ENCODE results near the gene RAB11FIP2.

Gene RAB11FIP2

GRCh38 chr10:117991701-117992100 lies 55.0 kb downstream of the RAB11FIP2 start:
- DNase-seq (ENCODE audit: extremely low spot score, insufficient read length, low read depth) (no peak), FAIRE-seq (no peak)

- FAIRE-seq (no peak), DNase-seq (ENCODE audit: extremely low spot score, insufficient read length, low read depth) (no peak)
Observed at GRCh38 chr10:117989962-117990361, 56.8 kb downstream of the RAB11FIP2 start.

- DNase-seq (ENCODE audit: extremely low spot score, insufficient read length, low read depth) (no peak), FAIRE-seq (no peak)
Observed at GRCh38 chr10:117988814-117989213, 57.9 kb downstream of the RAB11FIP2 start.

- FAIRE-seq: no peak
- DNase-seq (ENCODE audit: extremely low spot score, insufficient read length, low read depth): no peak
Observed at GRCh38 chr10:117987244-117987909, 59.4 kb downstream of the RAB11FIP2 start.

- FAIRE-seq: no peak
- DNase-seq (ENCODE audit: extremely low spot score, insufficient read length, low read depth): no peak
Observed at GRCh38 chr10:117983961-117984360, 62.8 kb downstream of the RAB11FIP2 start.

GRCh38 chr10:117980755-117981702 lies 65.7 kb downstream of the RAB11FIP2 start:
- no peak for DNase-seq (ENCODE audit: extremely low spot score, insufficient read length, low read depth)
- FAIRE-seq: no peak

- no peak for FAIRE-seq
Observed at GRCh38 chr10:117980216-117980615, 66.5 kb downstream of the RAB11FIP2 start.

GRCh38 chr10:117972168-117972837 lies 74.4 kb downstream of the RAB11FIP2 start:
- DNase-seq (ENCODE audit: extremely low spot score, insufficient read length, low read depth) (no peak), FAIRE-seq (no peak)

More at GRCh38 chr10:117980216-117980615, 66.5 kb downstream of the RAB11FIP2 start:
- no peak for DNase-seq (ENCODE audit: extremely low spot score, insufficient read length, low read depth)

GRCh38 chr10:117970962-117971361 lies 75.8 kb downstream of the RAB11FIP2 start:
- FAIRE-seq (no peak), DNase-seq (ENCODE audit: extremely low spot score, insufficient read length, low read depth) (no peak)

- FAIRE-seq (no peak), DNase-seq (ENCODE audit: extremely low spot score, insufficient read length, low read depth) (no peak)
Observed at GRCh38 chr10:117969592-117969991, 77.1 kb downstream of the RAB11FIP2 start.

- DNase-seq (ENCODE audit: extremely low spot score, insufficient read length, low read depth): no peak
- no peak for FAIRE-seq
Observed at GRCh38 chr10:117968354-117969182, 78.2 kb downstream of the RAB11FIP2 start.

- FAIRE-seq (no peak), DNase-seq (ENCODE audit: extremely low spot score, insufficient read length, low read depth) (no peak)
Observed at GRCh38 chr10:117967149-117967650, 79.5 kb downstream of the RAB11FIP2 start.

GRCh38 chr10:117965984-117966383 lies 80.8 kb downstream of the RAB11FIP2 start:
- DNase-seq (ENCODE audit: extremely low spot score, insufficient read length, low read depth) (no peak), FAIRE-seq (no peak)

- DNase-seq (ENCODE audit: extremely low spot score, insufficient read length, low read depth): no peak
- no peak for FAIRE-seq
Observed at GRCh38 chr10:117964536-117964935, 82.2 kb downstream of the RAB11FIP2 start.

GRCh38 chr10:117960345-117960935 lies 86.3 kb downstream of the RAB11FIP2 start:
- DNase-seq (ENCODE audit: extremely low spot score, insufficient read length, low read depth) (no peak), FAIRE-seq (no peak)

GRCh38 chr10:117956972-117957371 lies 89.8 kb downstream of the RAB11FIP2 start:
- DNase-seq (ENCODE audit: extremely low spot score, insufficient read length, low read depth): no peak
- no peak for FAIRE-seq

GRCh38 chr10:117955176-117955575 lies 91.6 kb downstream of the RAB11FIP2 start:
- FAIRE-seq (no peak), DNase-seq (ENCODE audit: extremely low spot score, insufficient read length, low read depth) (no peak)
